DMS 273 (cell line): ENCODE data around the gene SLC35F1.
"Not testable (repeated sequence)": the region's sequence is repeated elsewhere in the genome, so short reads cannot be mapped to it uniquely, and the experiment has no call there.

ENCODE experiments used
- DNase-seq: peaks from one replicate; lab custom pipeline; 2025; ENCODE audit not compliant: unreplicated experiment; lab: John Stamatoyannopoulos, UW

The SLC35F1 gene

DNA sequence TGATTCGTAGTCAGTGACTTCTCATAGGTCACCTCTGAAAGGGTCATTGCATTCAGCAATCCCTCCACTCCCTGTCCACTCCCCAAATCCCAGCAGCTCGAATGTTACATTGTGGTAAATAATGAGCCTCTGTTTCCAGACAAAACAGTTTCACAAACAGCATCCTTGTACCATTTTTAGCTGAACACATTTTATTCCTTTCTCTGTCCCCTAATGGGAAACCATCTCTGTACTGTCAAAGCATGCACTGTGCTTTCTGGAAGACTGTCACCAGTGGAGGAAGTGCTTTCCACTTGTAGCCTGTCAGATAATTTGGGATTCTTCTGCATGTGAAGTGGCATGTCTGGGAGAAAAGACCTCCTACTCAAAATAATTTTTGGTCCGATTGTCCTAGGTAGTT, 82.0 kb downstream of the SLC35F1 start:
- DNase-seq, result no peak

DNA sequence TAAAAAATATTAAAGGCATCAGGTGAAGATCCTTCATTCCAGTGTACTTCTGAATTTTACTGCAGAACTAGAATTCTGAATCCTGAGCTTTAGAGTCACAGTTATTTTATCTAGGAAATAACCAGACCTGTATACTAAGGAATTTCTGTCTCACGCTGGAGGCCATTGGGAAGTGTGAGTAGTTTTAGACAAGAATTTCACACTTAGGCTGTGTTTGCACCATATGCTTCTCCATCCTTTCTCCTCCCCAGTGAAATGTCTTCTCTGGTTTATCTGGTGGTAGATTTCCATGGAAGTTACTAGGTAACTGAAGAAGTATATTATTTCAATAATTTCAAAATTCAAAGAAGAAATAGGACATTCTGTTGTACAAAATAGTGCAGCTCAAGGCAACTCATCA, 83.1 kb downstream of the SLC35F1 start:
- DNase-seq, result no peak

DNA sequence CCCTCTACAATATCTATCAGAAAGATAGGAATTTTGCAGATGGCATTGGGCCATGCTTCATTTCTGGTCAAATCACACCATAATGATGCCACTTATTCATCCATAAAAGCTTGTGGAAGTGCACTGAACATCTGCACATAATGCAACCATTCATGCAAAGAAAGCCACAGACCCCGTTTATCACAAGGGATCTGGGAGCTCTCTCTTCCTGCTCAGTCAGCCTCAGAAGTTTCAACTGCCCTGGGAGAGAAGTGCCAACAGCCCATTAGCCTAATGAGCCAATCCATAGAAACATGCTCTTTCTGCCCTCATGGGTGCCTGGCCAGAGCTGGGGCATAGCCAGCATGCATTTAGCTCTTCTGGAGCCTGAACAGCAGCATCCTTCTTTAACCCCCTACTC, 85.8 kb downstream of the SLC35F1 start:
- DNase-seq, result no peak

DNA sequence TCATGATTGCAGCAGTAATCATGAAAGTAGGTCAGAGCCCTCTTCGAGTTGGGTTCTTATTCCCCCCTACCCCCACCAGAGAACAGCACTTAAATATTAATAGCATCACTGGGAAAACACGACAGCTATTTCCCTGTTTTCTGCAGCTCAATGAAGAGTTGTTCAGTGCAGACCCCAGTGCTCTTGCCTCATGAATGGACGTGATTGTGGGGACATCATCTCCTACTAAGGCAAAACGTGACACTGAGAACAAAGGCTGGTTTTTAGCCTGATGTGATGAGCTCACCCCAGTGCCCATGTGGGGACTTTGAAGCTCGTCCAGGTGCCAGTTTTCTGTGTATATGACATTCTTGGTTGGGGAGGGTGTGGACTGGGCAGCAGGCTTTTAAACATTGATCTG, 105.9 kb downstream of the SLC35F1 start:
- DNase-seq, result no peak

DNA sequence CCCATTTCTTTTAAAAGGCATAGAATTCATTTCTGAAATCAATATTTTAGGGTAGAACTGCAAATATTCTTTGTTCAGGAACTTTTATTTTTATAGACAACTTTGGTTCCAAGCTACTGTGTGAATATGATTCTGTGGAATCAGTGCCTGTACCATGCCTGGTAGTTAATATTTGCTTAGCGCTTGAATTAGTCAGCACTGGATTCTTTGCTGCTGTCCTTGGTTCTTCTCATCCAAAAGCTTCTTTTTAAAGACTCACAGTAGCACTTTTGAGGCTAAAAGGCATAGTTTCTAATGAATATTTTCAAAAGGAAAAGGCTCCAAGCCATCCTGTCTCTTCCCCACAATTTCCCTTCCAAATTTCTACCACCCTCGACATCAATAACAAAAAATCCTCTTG, 109.5 kb downstream of the SLC35F1 start:
- DNase-seq, result no peak

DNA sequence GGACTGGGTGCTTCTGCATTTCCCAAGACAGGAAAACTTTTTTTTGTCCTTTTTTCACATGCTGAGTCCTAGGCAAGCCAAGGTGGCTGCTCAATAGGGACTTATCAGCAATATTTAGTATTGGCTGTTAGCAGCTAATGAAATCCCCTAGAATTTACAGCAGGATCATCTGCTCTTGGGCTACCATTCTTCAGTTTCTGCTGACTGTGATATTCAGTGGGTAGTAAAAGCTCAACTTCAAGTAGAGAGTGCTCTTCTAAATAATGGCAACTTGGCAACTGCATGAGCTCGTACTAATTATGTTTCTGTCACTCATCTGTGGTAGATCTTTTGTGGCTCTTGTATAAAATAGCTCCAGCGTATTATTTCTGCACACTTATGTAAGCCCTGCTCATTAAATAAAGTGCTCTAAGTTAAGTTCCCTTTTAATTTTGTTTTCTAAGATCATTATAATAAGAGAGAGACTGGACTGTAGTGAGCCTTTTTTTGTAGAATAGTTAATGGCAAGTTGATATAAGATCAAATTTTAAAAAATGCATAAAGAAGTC, 110.3 kb downstream of the SLC35F1 start:
- no peak for DNase-seq

DNA sequence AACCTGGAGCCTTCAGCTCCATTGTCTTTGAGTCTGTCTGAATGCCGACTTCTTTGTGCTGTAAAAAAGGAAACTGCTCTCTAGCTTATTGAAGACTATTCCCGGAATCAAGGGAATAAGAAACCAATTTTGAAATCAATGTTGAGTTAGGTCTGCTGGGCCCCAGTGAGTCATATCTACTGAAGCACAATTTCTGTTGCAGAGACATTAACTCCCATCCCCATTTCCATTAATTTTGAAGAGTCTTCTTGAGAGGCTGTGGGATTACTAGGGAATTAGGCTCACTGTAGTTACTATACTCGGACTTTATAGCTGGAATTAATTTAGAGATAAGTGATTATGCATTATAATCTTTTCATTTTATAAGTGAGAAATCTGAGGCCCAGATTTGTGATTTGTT, 116.7 kb downstream of the SLC35F1 start:
- no peak for DNase-seq

DNA sequence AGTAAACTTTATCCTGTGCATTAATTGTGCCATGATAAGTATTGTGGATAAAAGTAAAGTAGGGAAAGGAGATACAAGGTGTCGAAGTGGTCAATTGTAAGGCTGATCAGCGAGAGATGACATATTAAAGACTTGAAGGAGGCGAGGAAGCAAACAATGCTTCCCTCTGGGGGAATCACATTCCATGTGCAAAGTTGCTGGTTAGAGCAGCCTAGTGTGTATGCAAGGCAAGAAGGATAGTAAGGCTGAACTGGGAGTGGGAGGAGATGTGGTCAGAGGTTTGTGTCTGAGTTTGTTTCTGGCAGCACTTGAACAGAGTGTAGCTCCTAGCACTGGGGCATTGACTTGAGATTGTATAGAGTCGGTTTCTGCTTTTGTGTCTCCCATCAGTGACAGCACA, 122.9 kb downstream of the SLC35F1 start:
- no peak for DNase-seq

DNA sequence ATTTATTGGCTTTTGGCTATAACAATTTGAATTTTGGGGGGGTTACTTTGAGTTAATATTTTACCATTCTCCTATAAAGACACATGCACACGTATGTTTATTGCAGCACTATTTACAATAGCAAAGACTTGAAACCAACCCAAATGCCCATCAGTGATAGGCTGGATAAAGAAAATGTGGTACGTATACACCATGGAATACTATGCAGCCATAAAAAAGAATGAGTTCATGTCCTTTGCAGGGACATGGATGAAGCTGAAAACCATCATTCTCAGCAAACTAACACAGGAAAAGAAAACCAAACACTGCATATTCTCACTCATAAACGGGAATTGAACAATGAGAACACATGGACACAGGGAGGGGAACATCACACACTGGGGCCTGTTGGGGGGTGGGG, 130.4 kb downstream of the SLC35F1 start:
- not testable (repeated sequence) for DNase-seq

DNA sequence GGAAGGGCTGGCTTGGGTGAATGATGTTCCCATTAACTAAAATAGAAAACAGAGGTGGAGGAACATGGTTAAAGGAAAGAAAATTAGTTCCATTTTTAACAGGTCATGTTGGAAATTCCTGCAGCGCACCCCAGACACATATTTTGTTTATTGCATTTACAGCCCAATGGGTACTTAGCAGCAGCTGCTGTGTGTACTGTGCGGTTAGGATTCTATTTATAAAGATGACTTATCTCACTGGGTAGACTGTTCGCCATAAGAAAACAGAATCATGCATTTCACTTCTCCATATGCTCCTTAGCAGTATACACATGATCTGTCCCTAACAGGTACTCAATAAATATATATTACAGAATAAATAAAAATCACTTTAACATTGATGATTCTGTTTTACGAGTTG, 135.8 kb downstream of the SLC35F1 start:
- no peak for DNase-seq

DNA sequence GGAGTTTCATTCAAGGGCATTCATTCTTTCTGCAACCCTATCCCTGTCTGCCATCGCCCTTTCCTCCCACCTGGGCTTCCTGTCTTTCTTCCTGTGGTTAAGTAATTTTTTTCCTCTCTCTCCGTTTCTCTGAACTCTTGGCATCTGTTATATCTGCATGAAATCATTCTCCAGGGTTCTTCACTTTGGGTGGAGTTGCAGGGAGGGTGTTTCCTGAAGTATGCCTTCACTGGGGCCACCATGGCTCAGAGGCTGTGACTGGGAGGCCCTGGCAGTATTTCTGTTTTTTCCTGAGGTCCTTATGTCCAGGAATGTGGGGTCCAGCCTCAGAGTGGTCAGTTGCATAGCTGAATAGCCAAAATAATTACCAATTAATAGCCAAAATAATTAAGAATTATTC, 137.2 kb downstream of the SLC35F1 start:
- no peak for DNase-seq

DNA sequence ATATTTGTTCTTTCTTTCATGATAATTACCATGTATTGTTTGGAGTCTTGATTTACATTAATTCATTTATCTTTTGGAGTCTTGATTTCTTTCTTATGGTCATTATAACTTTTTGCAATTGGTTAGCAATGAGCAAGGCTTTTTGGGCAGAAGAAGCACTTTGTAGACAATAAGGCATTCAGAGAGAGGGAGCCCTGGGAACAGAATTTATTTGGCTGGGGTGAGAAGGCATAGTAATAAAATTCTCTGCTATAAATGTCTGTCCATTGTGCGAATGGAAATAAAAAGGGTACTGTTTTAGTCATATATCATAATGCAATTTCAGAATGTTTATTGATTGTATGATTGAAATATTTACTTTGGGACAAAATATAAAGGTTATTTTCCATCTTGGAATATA, 147.0 kb downstream of the SLC35F1 start:
- no peak for DNase-seq

DNA sequence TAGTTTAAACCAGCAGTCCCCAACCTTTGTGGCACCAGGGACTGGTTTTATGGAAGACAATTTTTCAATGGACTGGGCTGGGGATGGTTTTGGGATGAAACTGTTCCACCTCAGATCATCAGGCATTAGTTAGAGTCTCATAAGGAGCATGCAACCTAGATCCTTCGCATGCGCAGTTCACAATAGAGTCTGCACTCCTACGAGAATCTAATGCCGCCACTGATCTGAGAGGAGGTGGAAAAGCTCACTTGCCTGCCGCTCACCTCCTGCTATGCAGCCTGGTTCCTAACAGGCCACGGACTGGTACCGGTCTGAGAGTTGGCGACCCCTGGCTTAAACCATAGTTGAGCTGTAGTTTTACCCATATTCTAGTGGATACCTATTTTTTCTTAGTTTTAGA, 154.6 kb downstream of the SLC35F1 start:
- DNase-seq, result no peak

DNA sequence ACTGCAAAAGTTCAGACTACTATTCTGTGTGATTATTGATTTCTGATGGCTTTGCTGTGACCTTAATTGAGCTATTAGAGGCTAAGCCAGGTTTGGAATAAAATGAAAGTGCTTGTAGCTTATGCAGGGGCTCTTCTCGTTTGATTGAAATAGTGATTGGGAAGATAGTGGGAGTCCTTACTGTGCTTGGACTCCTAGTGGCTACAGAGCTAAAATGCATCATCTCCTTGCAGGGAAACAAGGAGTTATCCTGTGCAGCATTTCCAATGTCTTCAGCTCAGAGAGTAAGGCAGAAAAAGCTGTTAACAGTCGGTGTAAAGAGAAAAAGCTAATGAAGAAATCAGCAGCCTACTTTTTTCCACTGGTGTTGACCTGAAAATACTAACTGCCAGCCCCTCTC, 173.5 kb downstream of the SLC35F1 start:
- DNase-seq, result no peak

DNA sequence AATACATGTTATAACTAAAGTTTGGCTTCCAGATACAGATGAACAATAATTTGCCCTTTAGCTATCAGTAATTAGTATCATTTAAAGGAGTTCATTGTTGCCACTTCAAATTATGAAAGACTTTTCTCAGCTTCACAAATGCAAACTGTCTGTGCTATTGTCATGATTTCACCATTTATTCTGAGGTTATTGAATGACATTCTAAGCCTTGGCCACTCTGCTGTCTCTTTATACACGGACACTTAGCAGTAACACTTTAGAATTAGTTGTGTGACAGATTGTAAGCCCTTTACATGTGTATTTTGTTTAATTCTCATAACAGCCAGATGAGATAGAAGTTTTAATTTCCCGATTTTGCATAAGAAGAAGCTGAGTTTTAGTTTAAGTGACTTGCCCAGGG, 176.6 kb downstream of the SLC35F1 start:
- no peak for DNase-seq

DNA sequence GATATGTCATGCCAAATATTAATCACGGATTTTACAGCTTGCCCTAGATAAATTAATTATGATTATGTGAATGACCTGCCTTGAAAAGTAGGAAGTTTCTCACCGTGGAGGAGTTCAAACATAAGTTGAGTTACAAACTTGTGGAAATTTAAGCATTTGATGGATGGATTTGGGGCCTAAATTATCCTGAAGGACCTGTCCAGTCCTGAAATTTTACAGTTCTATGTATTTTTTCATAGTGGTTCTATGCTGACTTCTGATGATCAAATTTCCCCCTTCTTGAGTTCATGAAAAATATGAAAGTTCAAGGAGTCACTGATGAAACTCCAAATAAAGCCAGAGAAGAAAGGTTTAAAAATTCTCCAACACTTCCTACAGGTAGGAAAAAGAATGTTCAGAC, 178.6 kb downstream of the SLC35F1 start:
- no peak for DNase-seq

DNA sequence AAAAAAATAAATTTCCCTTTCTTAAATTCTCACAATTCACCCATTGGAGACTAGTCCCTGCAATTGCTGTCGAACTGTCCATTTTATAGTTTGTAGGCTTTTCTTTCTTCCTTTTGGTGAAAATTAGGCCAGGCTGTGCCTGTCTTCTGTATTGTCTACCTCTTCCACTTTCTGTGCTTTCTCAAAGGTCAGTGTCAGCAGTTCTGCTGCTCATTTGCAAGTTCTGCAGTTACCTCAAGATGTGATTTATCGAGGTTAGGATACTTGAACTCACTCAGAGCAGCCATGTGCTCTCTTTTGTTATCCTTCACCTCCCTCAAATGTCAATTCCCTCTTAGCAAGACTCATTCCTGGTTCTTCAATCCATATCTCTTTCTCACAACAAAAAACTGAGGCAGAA, 179.1 kb downstream of the SLC35F1 start:
- no peak for DNase-seq

DNA sequence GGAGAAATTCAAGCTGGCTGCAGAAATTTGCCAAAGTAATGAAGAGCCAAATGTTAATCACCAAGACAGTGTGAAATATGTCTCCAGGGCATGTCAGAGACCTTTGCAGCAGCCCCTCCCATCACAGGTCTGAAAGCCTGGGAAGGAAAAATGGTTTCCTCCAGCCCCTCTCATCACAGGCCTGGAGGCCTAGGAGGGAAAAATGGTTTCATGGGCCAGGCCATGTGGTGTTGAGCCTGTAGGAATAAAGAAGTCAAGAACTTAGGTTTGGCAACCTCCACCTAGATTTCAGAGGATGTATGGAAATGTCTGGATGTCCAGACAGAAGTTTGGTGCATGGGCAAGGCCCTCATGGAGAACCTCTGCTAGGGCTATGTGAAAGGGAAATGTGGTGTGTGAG, 185.0 kb downstream of the SLC35F1 start:
- no peak for DNase-seq

DNA sequence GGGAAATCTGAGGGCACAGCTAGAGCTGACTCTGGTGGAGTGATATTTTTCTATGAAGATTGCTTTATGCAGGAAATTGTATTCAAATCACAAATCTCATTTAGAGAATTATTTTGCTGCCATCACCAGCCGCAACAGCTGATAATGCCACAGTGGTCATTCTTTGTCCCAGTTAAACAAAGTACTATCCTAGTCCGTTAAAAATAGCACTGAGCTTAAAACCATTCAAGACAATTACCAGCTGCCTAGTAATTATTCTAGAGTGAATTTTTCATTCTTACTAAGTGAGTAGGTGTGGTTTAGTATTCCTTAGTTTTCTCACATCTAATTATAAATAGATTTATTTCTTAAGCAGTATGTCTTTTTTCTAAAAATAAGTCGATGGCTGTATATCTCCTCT, 190.5 kb downstream of the SLC35F1 start:
- DNase-seq, result no peak

DNA sequence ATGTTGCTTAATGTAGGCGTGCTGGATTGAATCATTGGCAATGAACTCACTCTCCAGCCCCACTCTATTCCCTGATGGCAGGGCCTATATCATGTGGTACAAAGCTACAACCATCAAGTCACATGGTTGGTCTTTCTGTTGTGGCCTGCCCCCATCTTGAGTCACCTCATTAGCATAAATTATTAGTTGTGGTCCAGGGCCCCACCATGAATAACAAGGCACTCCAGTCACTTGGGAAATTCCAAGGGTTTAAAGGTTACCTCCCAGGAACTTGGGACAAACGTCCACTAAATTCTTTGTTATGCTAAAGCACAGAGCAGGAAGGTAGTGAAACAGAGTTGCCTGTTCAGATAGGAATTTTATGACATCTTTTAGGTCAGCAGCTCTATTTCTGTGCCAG, 193.7 kb downstream of the SLC35F1 start:
- DNase-seq, result no peak

DNA sequence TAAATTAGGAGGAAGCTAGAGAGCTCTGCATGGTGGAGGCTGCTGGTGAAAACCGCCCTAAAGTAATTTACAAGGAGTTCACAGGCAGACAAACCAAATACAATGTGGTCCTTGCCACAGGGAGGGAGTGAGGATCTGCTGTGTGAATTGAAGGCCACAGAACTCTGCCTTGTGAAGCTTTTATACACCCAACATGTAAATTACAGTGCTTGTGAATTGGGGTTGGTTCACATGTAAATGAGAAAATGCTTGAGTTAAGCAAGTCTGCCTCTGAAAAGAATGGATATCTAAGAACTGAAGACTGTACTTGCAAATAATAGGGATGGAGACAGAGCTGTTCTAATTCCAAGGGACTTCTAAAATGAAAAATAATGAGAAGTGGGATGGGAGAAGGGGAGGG, 194.2 kb downstream of the SLC35F1 start:
- DNase-seq, result no peak

DNA sequence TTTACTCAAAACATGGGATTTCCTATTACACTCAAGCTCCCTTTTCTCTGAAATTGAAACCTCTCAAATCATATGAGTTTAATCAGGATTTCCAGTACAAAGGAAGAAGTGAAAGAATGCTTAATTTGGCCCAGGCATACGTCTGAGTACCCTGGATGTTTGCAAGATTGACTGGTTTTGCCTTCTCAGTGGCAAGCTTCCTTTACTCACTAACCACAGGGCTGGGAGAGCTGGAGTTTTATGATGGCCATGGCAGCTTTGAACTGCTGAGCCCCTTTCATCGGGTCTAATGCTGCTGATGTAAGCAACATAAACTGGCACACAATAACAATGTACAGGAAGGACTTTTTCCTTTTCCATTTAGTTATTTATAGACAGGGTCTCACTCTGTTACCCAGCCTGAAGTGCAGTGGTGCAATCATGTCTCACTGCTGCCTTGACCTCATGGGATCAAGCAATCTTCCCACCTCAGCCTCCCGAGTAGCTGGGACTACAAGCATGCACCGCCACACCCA, 194.8 kb downstream of the SLC35F1 start:
- no peak for DNase-seq

DNA sequence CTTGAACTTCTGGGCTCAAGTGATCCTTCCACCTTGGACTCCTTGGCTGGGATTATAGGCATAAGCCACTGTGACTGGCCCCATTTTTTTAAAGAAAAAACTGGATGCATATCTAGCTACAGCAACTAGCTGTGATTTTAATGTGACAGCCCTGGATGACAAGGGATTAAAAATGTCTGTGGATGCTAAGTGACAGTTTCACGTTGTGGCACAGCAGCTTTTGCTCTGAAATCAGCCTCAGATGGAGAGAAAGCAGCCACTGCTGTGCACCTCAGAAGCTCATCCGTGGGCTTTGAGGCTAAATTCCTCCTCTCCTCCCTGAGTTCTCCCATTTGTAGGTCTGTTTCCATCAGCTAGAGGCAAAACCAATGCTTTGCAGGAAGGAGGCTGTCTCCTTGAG, 195.3 kb downstream of the SLC35F1 start:
- no peak for DNase-seq
